ENCODE data around the gene BUD23.

Gene BUD23

GRCh38 chr7:73648593-73649332 is 34.6 kb upstream of the BUD23 start:
- H3K27ac ChIP-seq (ENCODE audit: low read length): no peak overlapping the region
- H3K79me2 ChIP-seq (ENCODE audit: insufficient read depth, low read length): no peaks in the 10 kb centered on the region
- no peak overlapping the region for H3K4me2 ChIP-seq (ENCODE audit: insufficient read depth, low read length)
- H3K9me3 ChIP-seq (ENCODE audit: insufficient read depth, low read length, severe bottlenecking): no peaks in the 10 kb centered on the region
- ATAC-seq (ENCODE audit: insufficient read depth, low read depth) (no peak), DNase-seq (no peak)
- no peak overlapping the region for H2AFZ ChIP-seq (ENCODE audit: low read depth, low read length)
- no peaks in the 10 kb centered on the region for H3K4me1 ChIP-seq (ENCODE audit: insufficient read depth, low read length)
- H3K27me3 ChIP-seq (ENCODE audit: insufficient read depth, low read length, poor library complexity): peaks cover 9% of the 10 kb centered on the region
- H3K36me3 ChIP-seq (ENCODE audit: insufficient read depth, low read length): no peaks in the 10 kb centered on the region
- H4K20me1 ChIP-seq (ENCODE audit: insufficient read depth, low read length): no peaks in the 10 kb centered on the region; the same call in 1 of the 2 replicates
- no peak overlapping the region for H3K9ac ChIP-seq (ENCODE audit: low read depth, low read length)
- H3K4me3 ChIP-seq (ENCODE audit: low read depth in 1 of 2, low read length in 2 of 2): no peak overlapping the region
- TF ChIP-seq CTCF (IDR thresholded peaks at IDR 0.05; ENCODE audit: borderline replicate concordance, extremely low read depth, low read length, poor library complexity, severe bottlenecking): no peak
- no peak for TF ChIP-seq EZH2 (IDR thresholded peaks at IDR 0.05; ENCODE audit: borderline replicate concordance, low read depth, low read length, severe bottlenecking)

- no peak overlapping the region for H3K4me3 ChIP-seq (ENCODE audit: low read depth in 1 of 2, low read length in 2 of 2)
- H4K20me1 ChIP-seq (ENCODE audit: insufficient read depth, low read length): no peaks in the 10 kb centered on the region; the same call in 1 of the 2 replicates
- no peak overlapping the region for H3K9ac ChIP-seq (ENCODE audit: low read depth, low read length)
- no peak overlapping the region for H3K27ac ChIP-seq (ENCODE audit: low read length)
- TF ChIP-seq EZH2 (IDR thresholded peaks at IDR 0.05; ENCODE audit: borderline replicate concordance, low read depth, low read length, severe bottlenecking): no peak
- no peak for TF ChIP-seq CTCF (IDR thresholded peaks at IDR 0.05; ENCODE audit: borderline replicate concordance, extremely low read depth, low read length, poor library complexity, severe bottlenecking)
- no peak for DNase-seq
- no peaks in the 10 kb centered on the region for H3K4me1 ChIP-seq (ENCODE audit: insufficient read depth, low read length)
- no peaks in the 10 kb centered on the region for H3K9me3 ChIP-seq (ENCODE audit: insufficient read depth, low read length, severe bottlenecking)
- no peaks in the 10 kb centered on the region for H3K79me2 ChIP-seq (ENCODE audit: insufficient read depth, low read length)
- no peaks in the 10 kb centered on the region for H3K36me3 ChIP-seq (ENCODE audit: insufficient read depth, low read length)
- no peak overlapping the region for H3K4me2 ChIP-seq (ENCODE audit: insufficient read depth, low read length)
- peaks cover 9% of the 10 kb centered on the region for H3K27me3 ChIP-seq (ENCODE audit: insufficient read depth, low read length, poor library complexity)
- H2AFZ ChIP-seq (ENCODE audit: low read depth, low read length): no peak overlapping the region
- no peak for ATAC-seq (ENCODE audit: insufficient read depth, low read depth)
Observed at GRCh38 chr7:73649576-73649975, 33.8 kb upstream of the BUD23 start.

- Histone ChIP-seq H3K36me3 (ENCODE audit: insufficient read depth, low read length) (no peaks in the 10 kb centered on the region), H2AFZ (ENCODE audit: low read depth, low read length) (no peak overlapping the region), H3K4me2 (ENCODE audit: insufficient read depth, low read length) (no peak overlapping the region), H3K9me3 (ENCODE audit: insufficient read depth, low read length, severe bottlenecking) (no peaks in the 10 kb centered on the region), H3K4me1 (ENCODE audit: insufficient read depth, low read length) (no peaks in the 10 kb centered on the region), H3K27ac (ENCODE audit: low read length) (no peak overlapping the region), H4K20me1 (ENCODE audit: insufficient read depth, low read length) (no peaks in the 10 kb centered on the region; the same call in 1 of the 2 replicates), H3K4me3 (ENCODE audit: low read depth in 1 of 2, low read length in 2 of 2) (no peak overlapping the region), H3K27me3 (ENCODE audit: insufficient read depth, low read length, poor library complexity) (peaks cover 8% of the 10 kb centered on the region), H3K79me2 (ENCODE audit: insufficient read depth, low read length) (no peaks in the 10 kb centered on the region), H3K9ac (ENCODE audit: low read depth, low read length) (no peak overlapping the region)
- DNase-seq (no peak), ATAC-seq (ENCODE audit: insufficient read depth, low read depth) (no peak)
- TF ChIP-seq CTCF (IDR thresholded peaks at IDR 0.05; ENCODE audit: borderline replicate concordance, extremely low read depth, low read length, poor library complexity, severe bottlenecking) (no peak), EZH2 (IDR thresholded peaks at IDR 0.05; ENCODE audit: borderline replicate concordance, low read depth, low read length, severe bottlenecking) (no peak)
Observed at GRCh38 chr7:73650524-73650923, 32.9 kb upstream of the BUD23 start.

Data from DND-41 (cell line).